HG03175 (cell line): ENCODE results near the gene ZNF660.
"Not testable (repeated sequence)": the region's sequence is repeated elsewhere in the genome, so short reads cannot be mapped to it uniquely, and the experiment has no call there.

ENCODE experiments used
- ATAC-seq: cut with Tn5 transposase; IDR thresholded peaks from one replicate; pipeline ENCODE4 v1.9.1; 2021; ENCODE audit warnings: mild to moderate bottlenecking, moderate library complexity; ENCODE audit not compliant: unreplicated experiment

The ZNF660 gene

GRCh38 chr3:44584646-44585501 lies at the start of gene ZNF660:
Gene ZNF660 (plus strand): TSS chr3:44584964. CDS start chr3:44594194, 9,230 bp downstream.
- ATAC-seq, result peak; percentile 67

- ATAC-seq, result no peak
Observed at GRCh38 chr3:44535364-44535763, 49.4 kb upstream of the ZNF660 start.

- ATAC-seq, result not testable (repeated sequence)
Observed at GRCh38 chr3:44544811-44545210, 40.0 kb upstream of the ZNF660 start.

GRCh38 chr3:44554626-44555592 lies 29.9 kb upstream of the ZNF660 start, which contains the start of gene ZKSCAN7:
Gene ZKSCAN7 (plus strand): TSS chr3:44555193. CDS start chr3:44557048, 1,855 bp downstream.
- ATAC-seq, result peak; percentile 77

GRCh38 chr3:44555723-44556122 lies 29.0 kb upstream of the ZNF660 start:
- no peak for ATAC-seq

GRCh38 chr3:44557074-44557473 lies 27.7 kb upstream of the ZNF660 start:
- ATAC-seq, result no peak

- ATAC-seq, result no peak
Observed at GRCh38 chr3:44561076-44561475, 23.7 kb upstream of the ZNF660 start.

GRCh38 chr3:44562147-44562546 lies 22.6 kb upstream of the ZNF660 start:
- ATAC-seq, result no peak

- ATAC-seq, result no peak
Observed at GRCh38 chr3:44568561-44568960, 16.2 kb upstream of the ZNF660 start.

GRCh38 chr3:44571024-44571423 lies 13.7 kb upstream of the ZNF660 start:
- no peak for ATAC-seq

GRCh38 chr3:44576613-44577012 lies 8.2 kb upstream of the ZNF660 start:
- no peak for ATAC-seq

GRCh38 chr3:44577354-44577952 lies 7.3 kb upstream of the ZNF660 start:
- ATAC-seq, result not testable (repeated sequence)

GRCh38 chr3:44578316-44578715 lies 6.4 kb upstream of the ZNF660 start:
- ATAC-seq, result not testable (repeated sequence)

GRCh38 chr3:44578924-44579515 lies 5.7 kb upstream of the ZNF660 start:
- not testable (repeated sequence) for ATAC-seq

- not testable (repeated sequence) for ATAC-seq
Observed at GRCh38 chr3:44579749-44580148, 5.0 kb upstream of the ZNF660 start.

GRCh38 chr3:44580971-44581370 lies 3.8 kb upstream of the ZNF660 start:
- not testable (repeated sequence) for ATAC-seq

- ATAC-seq, result no peak
Observed at GRCh38 chr3:44596621-44597020, 11.9 kb downstream of the ZNF660 start.

GRCh38 chr3:44601749-44602148 lies 17.0 kb downstream of the ZNF660 start:
- no peak for ATAC-seq

GRCh38 chr3:44612678-44613077 lies 27.9 kb downstream of the ZNF660 start:
- ATAC-seq, result no peak

GRCh38 chr3:44624749-44625480 lies 40.2 kb downstream of the ZNF660 start, which contains the start of gene ZNF197:
Gene ZNF197 (plus strand): TSS chr3:44625036. CDS start chr3:44629155, 4,119 bp downstream.
- ATAC-seq, result peak; percentile 94
